GM23338 (cell line): ENCODE data around the gene CNTNAP5. TPM values are rescaled to one million over a fixed set of nuclear protein-coding genes. Genes with fewer than 3 reads are reported as not detected.

Source experiments
- ATAC-seq: fragments of 200-7000 bp; cut with Tn5 transposase; 3 replicates; pipeline ENCODE4 v1.9.1; 2020
- DNase-seq: peaks from one replicate; pipeline ENCODE4 v3.0.0-alpha.2; 2015; ENCODE audit warnings: low spot score
- H2AFZ ChIP-seq: fragments of 200-600 bp; sonication (generic); 2 replicates; pipeline ENCODE4 v1.8.0; 2016; ENCODE audit warnings: antibody characterized with exemption, mild to moderate bottlenecking, moderate library complexity
- H3F3A ChIP-seq: fragments of 200-600 bp; sonication (generic); replicated peaks from 2 replicates; pipeline ENCODE4 v1.8.0; 2017; ENCODE audit warnings: antibody characterized with exemption, mixed run types, low read depth
- H3K27ac ChIP-seq: fragments of 200-600 bp; sonication (generic); 2 replicates; pipeline ENCODE4 v1.6.1; 2016; ENCODE audit warnings: low read depth
- H3K27me3 ChIP-seq: fragments of 200-600 bp; sonication (generic); 2 replicates; pipeline ENCODE4 v1.8.0; 2016; ENCODE audit warnings: mild to moderate bottlenecking, mixed run types, moderate library complexity; ENCODE audit not compliant: insufficient read depth
- H3K36me3 ChIP-seq: fragments of 200-600 bp; sonication (generic); 2 replicates; pipeline ENCODE4 v1.8.0; 2016; ENCODE audit warnings: mild to moderate bottlenecking; ENCODE audit not compliant: insufficient read depth
- H3K4me1 ChIP-seq: fragments of 200-600 bp; sonication (generic); 2 replicates; pipeline ENCODE4 v1.8.0; 2016; ENCODE audit warnings: mild to moderate bottlenecking, moderate library complexity; ENCODE audit not compliant: insufficient read depth
- H3K4me2 ChIP-seq: fragments of 200-600 bp; sonication (generic); 2 replicates; pipeline ENCODE4 v1.7.1; 2017; ENCODE audit warnings: mixed run types
- H3K4me3 ChIP-seq: fragments of 200-600 bp; sonication (generic); 2 replicates; pipeline ENCODE4 v1.6.1; 2016; ENCODE audit warnings: mixed run types
- H3K79me2 ChIP-seq: fragments of 200-600 bp; sonication (generic); replicated peaks from 2 replicates; pipeline ENCODE4 v1.8.0; 2017; ENCODE audit warnings: mild to moderate bottlenecking; ENCODE audit not compliant: insufficient read depth
- H3K9me2 ChIP-seq: fragments of 200-600 bp; sonication (generic); 2 replicates; pipeline ENCODE4 v1.8.0; 2017; ENCODE audit not compliant: insufficient read depth
- H4K20me1 ChIP-seq: fragments of 200-600 bp; sonication (generic); replicated peaks from 2 replicates; pipeline ENCODE4 v1.8.0; 2017; ENCODE audit warnings: mild to moderate bottlenecking; ENCODE audit not compliant: insufficient read depth
- H3K27ac Mint-ChIP-seq: 2 replicates; pipeline ENCODE4 v1.8.0; 2020; ENCODE audit warnings: inconsistent platforms, mild to moderate bottlenecking, moderate library complexity, mixed read lengths
- H3K27me3 Mint-ChIP-seq: 3 replicates; pipeline ENCODE4 v1.8.0; 2022; ENCODE audit warnings: low read depth, mild to moderate bottlenecking, moderate library complexity, mixed read lengths, inconsistent platforms; ENCODE audit not compliant: insufficient read depth, poor library complexity
- H3K36me3 Mint-ChIP-seq: 3 replicates; pipeline ENCODE4 v1.8.0; 2021; ENCODE audit warnings: low read depth, mild to moderate bottlenecking, inconsistent platforms, moderate library complexity, mixed read lengths
- H3K4me1 Mint-ChIP-seq: 3 replicates; pipeline ENCODE4 v1.8.0; 2020; ENCODE audit warnings: mild to moderate bottlenecking, inconsistent platforms, mixed read lengths
- H3K4me3 Mint-ChIP-seq: 3 replicates; pipeline ENCODE4 v1.8.0; 2021; ENCODE audit warnings: moderate library complexity, mild to moderate bottlenecking, inconsistent platforms, mixed read lengths
- H3K9me3 Mint-ChIP-seq: 3 replicates; pipeline ENCODE4 v1.8.0; 2020; ENCODE audit warnings: moderate library complexity, mild to moderate bottlenecking, inconsistent platforms, mixed read lengths
- CTCF ChIP-seq, 2 experiments: fragments of 200-600 bp in 1 of 2; sonication (generic) in 1 of 2; conservative IDR thresholded peaks; 2 replicates each; pipeline versions ENCODE4 v1.5.1 to v1.6.1; 2016 to 2017; ENCODE audit warnings: antibody characterized with exemption in 2 of 2, low read depth in 2 of 2, mild to moderate bottlenecking in 2 of 2, moderate library complexity in 1 of 2
- ETS1 ChIP-seq: IDR thresholded peaks from 2 replicates; pipeline ENCODE4 v1.6.1; 2016; ENCODE audit warnings: antibody characterized with exemption
- JUNB ChIP-seq: IDR thresholded peaks from one replicate; pipeline ENCODE4 v1.6.1; 2016; ENCODE audit warnings: antibody characterized with exemption; ENCODE audit not compliant: unreplicated experiment
- POLR2AphosphoS5 ChIP-seq: IDR thresholded peaks from 2 replicates; pipeline ENCODE4 v1.6.1; 2016; ENCODE audit warnings: antibody characterized with exemption, low read depth
- STAT1 ChIP-seq: IDR thresholded peaks from one replicate; pipeline ENCODE4 v1.6.1; 2016; ENCODE audit warnings: antibody characterized with exemption; ENCODE audit not compliant: unreplicated experiment
- ZNF114 ChIP-seq: fragments of 250-450 bp; sonication (Bioruptor Pico); IDR thresholded peaks from 2 replicates; pipeline ENCODE4 v1.5.0; 2020; ENCODE audit warnings: mild to moderate bottlenecking, moderate library complexity
- ZNF331 ChIP-seq: fragments of 250-450 bp; sonication (Bioruptor Pico); IDR thresholded peaks from 2 replicates; pipeline ENCODE4 v1.5.0; 2020; ENCODE audit warnings: low read depth, mild to moderate bottlenecking, moderate library complexity
- ZNF462 ChIP-seq: fragments of 250-450 bp; sonication (Bioruptor Pico); IDR thresholded peaks from 2 replicates; pipeline ENCODE4 v1.5.0; 2020; ENCODE audit warnings: mild to moderate bottlenecking, moderate library complexity
- polyA plus RNA-seq: library from polyadenylated mRNA; unstranded; fragments of >200 nt; fragmentation: Nextera tagmentation; extraction: Ambion mirVana; gene quantifications from 2 replicates; pipeline ENCODE4 v1.2.1, GENCODE V29; 2016
- total RNA-seq: library from RNA; depleted of rRNA; stranded (reverse); fragments of >200 nt; shearing (Covaris generic); gene quantifications from 2 replicates; pipeline ENCODE4 v1.2.3, GENCODE V29; 2014

CNTNAP5 gene
- total and polyA plus RNA-seq, 2 experiments from 2014 or later = 0.49 to 0.50 TPM

GRCh38 chr2:124586835-124587234 lies 561.7 kb downstream of the CNTNAP5 start (continued):
- no peak for TF ChIP-seq ZNF462 (CRISPR knock-in tag)
- TF ChIP-seq ZNF331 (CRISPR knock-in tag) = no peak
- no peak for TF ChIP-seq POLR2AphosphoS5
- TF ChIP-seq CTCF (conservative IDR thresholded peaks at IDR 0.05; ENCODE audit: low read depth in 2 of 2) = no peak
- TF ChIP-seq STAT1 = no peak
- TF ChIP-seq JUNB = no peak

- no peaks in the 10 kb centered on the region for H3K27me3 ChIP-seq
- H3K9me3 Mint-ChIP-seq = no peaks in the 10 kb centered on the region; the same call in 2 of the 3 replicates
Measured at GRCh38 chr2:124589971-124590370, 564.9 kb downstream of the CNTNAP5 start.

More at GRCh38 chr2:124589971-124590370, 564.9 kb downstream of the CNTNAP5 start:
- Histone ChIP-seq H3F3A (no peaks in the 10 kb centered on the region), H2AFZ (no peak overlapping the region), H3K4me2 (no peak overlapping the region), H3K36me3 (no peaks in the 10 kb centered on the region), H3K9me2 (no peaks in the 10 kb centered on the region; the same call in none of the 2 replicates), H4K20me1 (no peaks in the 10 kb centered on the region), H3K27ac (no peak overlapping the region), H3K4me3 (no peak overlapping the region), H3K4me1 (no peaks in the 10 kb centered on the region), H3K79me2 (no peaks in the 10 kb centered on the region)
- H3K27me3 Mint-ChIP-seq = no peaks in the 10 kb centered on the region
- H3K4me1 Mint-ChIP-seq = peaks cover 5% of the 10 kb centered on the region
- H3K36me3 Mint-ChIP-seq = no peaks in the 10 kb centered on the region
- H3K27ac Mint-ChIP-seq = no peak overlapping the region
- TF ChIP-seq ETS1 (no peak), ZNF114 (CRISPR knock-in tag) (no peak)
- ATAC-seq (no peak), DNase-seq (no peak)
- no peak overlapping the region for H3K4me3 Mint-ChIP-seq
